Measurements from ENCODE around the gene UBA5.
"Not testable (repeated sequence)": the region's sequence is repeated elsewhere in the genome, so short reads cannot be mapped to it uniquely, and the experiment has no call there.

The UBA5 gene

GRCh38 chr3:132660052-132660810 lies at the start of gene UBA5:
Gene UBA5 (plus strand): TSS chr3:132660329. CDS start chr3:132660538, 209 bp downstream.
- no peaks in the 10 kb centered on the region for H3K36me3 Mint-ChIP-seq
- H3K27me3 Mint-ChIP-seq = no peaks in the 10 kb centered on the region
- peaks cover 72% of the 10 kb centered on the region for H3K4me1 Mint-ChIP-seq (ENCODE audit: low read depth)
- H3K9me3 Mint-ChIP-seq (ENCODE audit: low read depth) = no peaks in the 10 kb centered on the region
- peak within 1 kb of the TSS; percentile 97 for H3K27ac Mint-ChIP-seq
- H3K4me3 Mint-ChIP-seq = peak within 1 kb of the TSS; percentile 97

- H3K4me3 Mint-ChIP-seq; H3K27ac Mint-ChIP-seq; H3K4me1 Mint-ChIP-seq (ENCODE audit: low read depth); H3K9me3 Mint-ChIP-seq (ENCODE audit: low read depth); H3K27me3 Mint-ChIP-seq: not testable (repeated sequence)
- peaks cover 33% of the 10 kb centered on the region for H3K36me3 Mint-ChIP-seq
These were observed 44.8 kb upstream of the UBA5 start for GRCh38 chr3:132615301-132615700.

GRCh38 chr3:132615881-132616280 lies 44.2 kb upstream of the UBA5 start:
- Mint-ChIP-seq H3K4me1 (ENCODE audit: low read depth) (no peaks in the 10 kb centered on the region), H3K9me3 (ENCODE audit: low read depth) (peaks cover 5% of the 10 kb centered on the region), H3K36me3 (peaks cover 38% of the 10 kb centered on the region), H3K27me3 (no peaks in the 10 kb centered on the region), H3K27ac (no peak overlapping the region), H3K4me3 (no peak overlapping the region)

- peaks cover 2% of the 10 kb centered on the region for H3K4me1 Mint-ChIP-seq (ENCODE audit: low read depth)
- peaks cover 40% of the 10 kb centered on the region for H3K36me3 Mint-ChIP-seq
- no peaks in the 10 kb centered on the region for H3K27me3 Mint-ChIP-seq
- H3K27ac Mint-ChIP-seq = no peak overlapping the region
- peaks cover 5% of the 10 kb centered on the region for H3K9me3 Mint-ChIP-seq (ENCODE audit: low read depth)
- no peak overlapping the region for H3K4me3 Mint-ChIP-seq
These were observed 43.3 kb upstream of the UBA5 start for GRCh38 chr3:132616780-132617179.

GRCh38 chr3:132622148-132622547 lies 38.0 kb upstream of the UBA5 start:
- Mint-ChIP-seq H3K4me1 (ENCODE audit: low read depth) (peaks cover 17% of the 10 kb centered on the region), H3K9me3 (ENCODE audit: low read depth) (peaks cover 5% of the 10 kb centered on the region), H3K27me3 (no peaks in the 10 kb centered on the region), H3K36me3 (peaks cover 26% of the 10 kb centered on the region), H3K4me3 (no peak overlapping the region), H3K27ac (no peak overlapping the region)

GRCh38 chr3:132622761-132623160 lies 37.4 kb upstream of the UBA5 start:
- H3K27ac Mint-ChIP-seq = no peak overlapping the region
- H3K4me1 Mint-ChIP-seq (ENCODE audit: low read depth) = peaks cover 17% of the 10 kb centered on the region
- no peaks in the 10 kb centered on the region for H3K9me3 Mint-ChIP-seq (ENCODE audit: low read depth)
- no peak overlapping the region for H3K4me3 Mint-ChIP-seq
- H3K36me3 Mint-ChIP-seq = peaks cover 20% of the 10 kb centered on the region
- H3K27me3 Mint-ChIP-seq = no peaks in the 10 kb centered on the region

- H3K4me3 Mint-ChIP-seq = no peak overlapping the region
- no peak overlapping the region for H3K27ac Mint-ChIP-seq
- H3K27me3 Mint-ChIP-seq = no peaks in the 10 kb centered on the region
- H3K9me3 Mint-ChIP-seq (ENCODE audit: low read depth) = no peaks in the 10 kb centered on the region
- H3K4me1 Mint-ChIP-seq (ENCODE audit: low read depth) = peaks cover 17% of the 10 kb centered on the region
- peaks cover 19% of the 10 kb centered on the region for H3K36me3 Mint-ChIP-seq
These were observed 36.5 kb upstream of the UBA5 start for GRCh38 chr3:132623646-132624045.

GRCh38 chr3:132624790-132625189 lies 35.3 kb upstream of the UBA5 start:
- no peaks in the 10 kb centered on the region for H3K27me3 Mint-ChIP-seq
- no peaks in the 10 kb centered on the region for H3K9me3 Mint-ChIP-seq (ENCODE audit: low read depth)
- H3K4me3 Mint-ChIP-seq = no peak overlapping the region
- no peak overlapping the region for H3K27ac Mint-ChIP-seq
- H3K36me3 Mint-ChIP-seq = peaks cover 22% of the 10 kb centered on the region
- peaks cover 19% of the 10 kb centered on the region for H3K4me1 Mint-ChIP-seq (ENCODE audit: low read depth)

- Mint-ChIP-seq H3K4me3 (no peak overlapping the region), H3K4me1 (ENCODE audit: low read depth) (peaks cover 22% of the 10 kb centered on the region), H3K36me3 (peaks cover 19% of the 10 kb centered on the region), H3K27ac (no peak overlapping the region), H3K27me3 (no peaks in the 10 kb centered on the region), H3K9me3 (ENCODE audit: low read depth) (no peaks in the 10 kb centered on the region)
These were observed 34.5 kb upstream of the UBA5 start for GRCh38 chr3:132625613-132626012.

- H3K4me1 Mint-ChIP-seq (ENCODE audit: low read depth) = peaks cover 19% of the 10 kb centered on the region
- peaks cover 11% of the 10 kb centered on the region for H3K36me3 Mint-ChIP-seq
- no peak overlapping the region for H3K27ac Mint-ChIP-seq
- no peaks in the 10 kb centered on the region for H3K9me3 Mint-ChIP-seq (ENCODE audit: low read depth)
- H3K4me3 Mint-ChIP-seq = no peak overlapping the region
- H3K27me3 Mint-ChIP-seq = no peaks in the 10 kb centered on the region
These were observed 33.2 kb upstream of the UBA5 start for GRCh38 chr3:132626955-132627354.

- Mint-ChIP-seq H3K36me3 (peaks cover 13% of the 10 kb centered on the region), H3K4me3 (no peak overlapping the region), H3K27ac (no peak overlapping the region), H3K4me1 (ENCODE audit: low read depth) (peaks cover 12% of the 10 kb centered on the region), H3K9me3 (ENCODE audit: low read depth) (no peaks in the 10 kb centered on the region), H3K27me3 (no peaks in the 10 kb centered on the region)
These were observed 32.0 kb upstream of the UBA5 start for GRCh38 chr3:132628157-132628556.

GRCh38 chr3:132629928-132630327 lies 30.2 kb upstream of the UBA5 start:
- Mint-ChIP-seq H3K27ac (no peak overlapping the region), H3K36me3 (peaks cover 14% of the 10 kb centered on the region), H3K27me3 (no peaks in the 10 kb centered on the region), H3K9me3 (ENCODE audit: low read depth) (no peaks in the 10 kb centered on the region), H3K4me1 (ENCODE audit: low read depth) (peaks cover 7% of the 10 kb centered on the region), H3K4me3 (no peak overlapping the region)

GRCh38 chr3:132630612-132631011 lies 29.5 kb upstream of the UBA5 start:
- H3K36me3 Mint-ChIP-seq = peaks cover 15% of the 10 kb centered on the region
- H3K4me1 Mint-ChIP-seq (ENCODE audit: low read depth) = peaks cover 5% of the 10 kb centered on the region
- H3K4me3 Mint-ChIP-seq = no peak overlapping the region
- no peaks in the 10 kb centered on the region for H3K27me3 Mint-ChIP-seq
- no peaks in the 10 kb centered on the region for H3K9me3 Mint-ChIP-seq (ENCODE audit: low read depth)
- H3K27ac Mint-ChIP-seq = no peak overlapping the region

- peaks cover 13% of the 10 kb centered on the region for H3K36me3 Mint-ChIP-seq
- H3K27ac Mint-ChIP-seq = no peak overlapping the region
- no peak overlapping the region for H3K4me3 Mint-ChIP-seq
- H3K27me3 Mint-ChIP-seq = no peaks in the 10 kb centered on the region
- no peaks in the 10 kb centered on the region for H3K9me3 Mint-ChIP-seq (ENCODE audit: low read depth)
- H3K4me1 Mint-ChIP-seq (ENCODE audit: low read depth) = peaks cover 1% of the 10 kb centered on the region
These were observed 25.1 kb upstream of the UBA5 start for GRCh38 chr3:132635052-132635451.

GRCh38 chr3:132637590-132637989 lies 22.5 kb upstream of the UBA5 start:
- Mint-ChIP-seq H3K36me3 (peaks cover 15% of the 10 kb centered on the region), H3K4me3 (no peak overlapping the region), H3K4me1 (ENCODE audit: low read depth) (no peaks in the 10 kb centered on the region), H3K27me3 (no peaks in the 10 kb centered on the region), H3K27ac (no peak overlapping the region), H3K9me3 (ENCODE audit: low read depth) (no peaks in the 10 kb centered on the region)

GRCh38 chr3:132638706-132639105 lies 21.4 kb upstream of the UBA5 start:
- Mint-ChIP-seq H3K9me3 (ENCODE audit: low read depth) (no peaks in the 10 kb centered on the region), H3K4me3 (no peak overlapping the region), H3K27ac (no peak overlapping the region), H3K36me3 (peaks cover 10% of the 10 kb centered on the region), H3K27me3 (no peaks in the 10 kb centered on the region), H3K4me1 (ENCODE audit: low read depth) (peaks cover 2% of the 10 kb centered on the region)
